ENCODE data around the gene MAML2.
"Not testable (repeated sequence)": the region's sequence is repeated elsewhere in the genome, so short reads cannot be mapped to it uniquely, and the experiment has no call there.

The MAML2 gene

DNA sequence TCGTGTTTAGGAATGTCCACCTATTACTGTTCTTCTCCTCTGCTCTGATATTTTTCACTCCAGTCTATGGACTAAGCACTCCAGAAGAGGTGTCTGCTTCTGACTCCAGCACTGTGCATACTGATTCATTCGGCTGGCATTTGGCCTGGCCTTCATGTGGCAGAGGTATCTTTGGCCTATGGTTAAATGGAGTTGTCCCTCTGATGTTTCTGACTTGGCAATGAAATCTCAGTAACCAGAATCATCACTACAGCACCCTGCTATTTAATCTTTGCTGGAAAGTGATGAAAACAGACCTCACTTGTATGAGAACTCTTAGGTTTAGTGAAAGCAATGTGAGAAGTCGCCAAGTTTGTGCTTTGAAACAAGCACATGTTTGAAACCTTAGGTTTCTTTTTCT, 155.2 kb downstream of the MAML2 start:
- DNase-seq (ENCODE audit: low read depth in 2 of 2): peak; percentile 69 to 72

- no peak for DNase-seq (ENCODE audit: low read depth in 2 of 2)
Observed at GRCh38 chr11:96186806-96187205, 156.2 kb downstream of the MAML2 start.

GRCh38 chr11:96185220-96185768, 157.7 kb downstream of the MAML2 start:
- no peak for DNase-seq (ENCODE audit: low read depth in 2 of 2)

DNA sequence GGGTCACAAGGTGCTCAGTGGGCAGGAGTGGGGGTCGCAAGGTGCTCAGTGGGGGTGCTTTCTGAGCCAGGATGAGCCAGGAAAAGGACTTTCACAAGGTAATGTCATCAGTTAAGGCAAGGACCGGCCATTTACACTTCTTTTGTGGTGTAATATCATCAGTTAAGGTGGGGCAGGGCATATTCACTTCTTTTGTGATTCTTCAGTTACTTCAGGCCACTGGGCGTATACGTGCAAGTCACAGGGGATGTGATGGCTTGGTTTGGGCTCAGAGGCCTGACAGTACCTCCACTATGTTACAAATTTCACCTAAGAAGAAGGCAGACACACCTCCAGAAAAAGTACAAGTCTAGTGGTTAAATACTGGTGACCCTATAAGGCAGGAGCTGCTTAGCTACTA, 162.1 kb downstream of the MAML2 start:
- not testable (repeated sequence) for DNase-seq (ENCODE audit: low read depth in 2 of 2)

GRCh38 chr11:96180341-96180740, 162.7 kb downstream of the MAML2 start:
- DNase-seq (ENCODE audit: low read depth in 2 of 2): no peak

DNA sequence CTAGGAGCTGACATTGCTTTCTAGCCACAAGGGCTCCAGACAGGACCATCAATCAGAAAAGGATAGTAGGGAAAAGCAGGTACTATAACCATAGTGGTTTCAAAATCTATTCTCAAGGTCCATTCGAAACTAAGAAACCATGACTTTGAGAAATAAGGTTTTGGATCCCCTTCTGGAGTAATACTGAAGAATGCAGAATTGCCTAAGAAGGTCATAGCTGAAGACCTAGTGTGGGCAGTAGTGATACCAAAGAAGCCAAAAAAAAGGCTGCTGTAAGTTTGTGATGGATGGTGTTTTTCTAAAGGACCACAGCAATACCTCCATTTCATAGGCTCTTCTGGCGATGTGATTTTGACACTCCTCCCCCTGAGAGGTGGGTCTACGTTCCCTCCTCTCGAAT, 163.1 kb downstream of the MAML2 start:
- no peak for DNase-seq (ENCODE audit: low read depth in 2 of 2)

- DNase-seq (ENCODE audit: low read depth in 2 of 2): no peak
Observed at GRCh38 chr11:96178887-96179279, 164.1 kb downstream of the MAML2 start.

GRCh38 chr11:96178049-96178886, 164.7 kb downstream of the MAML2 start:
- no peak for DNase-seq (ENCODE audit: low read depth in 2 of 2)

GRCh38 chr11:96177146-96177545, 165.8 kb downstream of the MAML2 start:
- DNase-seq (ENCODE audit: low read depth in 2 of 2): no peak

GRCh38 chr11:96173906-96174305, 169.1 kb downstream of the MAML2 start:
- DNase-seq (ENCODE audit: low read depth in 2 of 2): no peak

GRCh38 chr11:96173422-96173821, 169.6 kb downstream of the MAML2 start:
- no peak for DNase-seq (ENCODE audit: low read depth in 2 of 2)

GRCh38 chr11:96172604-96173003, 170.4 kb downstream of the MAML2 start:
- DNase-seq (ENCODE audit: low read depth in 2 of 2): peak; percentile 56 to 57

- no peak for DNase-seq (ENCODE audit: low read depth in 2 of 2)
Observed at GRCh38 chr11:96169250-96169649, 173.7 kb downstream of the MAML2 start.

GRCh38 chr11:96168623-96169022, 174.4 kb downstream of the MAML2 start:
- peak; percentile 86 to 88 for DNase-seq (ENCODE audit: low read depth in 2 of 2)

DNA sequence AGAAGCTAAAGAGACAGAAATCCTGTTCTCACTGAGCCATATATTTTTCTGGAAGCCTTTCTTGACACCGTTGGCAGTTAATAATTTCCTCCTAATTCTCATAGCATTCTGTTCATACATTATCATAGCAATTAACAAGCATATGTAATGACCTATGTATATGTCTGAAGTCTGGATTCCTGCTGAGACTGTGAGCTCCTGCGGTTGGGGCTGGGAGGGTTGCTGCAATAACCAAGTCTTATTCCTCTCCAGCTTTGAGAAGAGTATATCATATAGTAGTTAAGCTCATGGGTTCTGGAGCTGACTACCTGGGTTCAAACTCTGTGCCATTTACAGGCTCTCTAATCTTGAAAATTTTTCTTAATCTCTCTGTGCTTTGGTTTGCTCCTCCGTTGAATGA, 175.2 kb downstream of the MAML2 start:
- DNase-seq (ENCODE audit: low read depth in 2 of 2): no peak

- no peak for DNase-seq (ENCODE audit: low read depth in 2 of 2)
Observed at GRCh38 chr11:96167203-96167758, 175.7 kb downstream of the MAML2 start.

DNA sequence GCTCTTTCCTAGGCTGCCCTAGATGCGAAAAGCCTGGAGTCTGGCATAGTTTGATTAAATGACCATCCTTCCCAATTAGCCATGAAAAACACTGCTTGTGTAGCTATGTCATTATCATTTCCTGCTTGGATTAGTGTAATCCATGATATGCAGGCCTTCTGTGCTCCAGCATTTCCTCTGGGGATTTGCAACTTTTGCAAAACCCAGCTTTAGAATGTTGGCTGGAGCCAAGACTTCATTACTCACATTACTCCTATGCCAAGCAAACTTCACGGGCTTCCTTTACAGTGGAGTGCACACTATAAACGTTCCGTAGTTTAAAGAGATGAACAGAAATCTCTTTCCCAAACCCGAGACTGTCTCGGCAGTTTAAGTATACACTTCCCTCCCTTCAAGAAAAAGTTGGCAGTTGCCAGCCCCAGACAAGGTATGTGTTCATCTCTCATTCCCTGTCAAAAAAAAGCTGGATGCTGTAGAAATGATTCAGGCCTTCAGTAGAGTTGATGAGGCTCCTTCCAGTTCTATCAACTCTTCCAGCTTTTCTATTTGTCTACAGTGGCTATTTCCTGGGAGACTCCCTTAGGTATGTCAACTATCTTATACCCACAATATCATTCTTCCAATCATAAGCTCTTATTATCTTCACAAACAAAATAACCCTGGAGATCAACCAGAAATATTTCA, 180.0 kb downstream of the MAML2 start:
- peak; percentile 96 to 97 for DNase-seq (ENCODE audit: low read depth in 2 of 2)

GRCh38 chr11:96161307-96162089, 181.5 kb downstream of the MAML2 start:
- peak; percentile 55 to 57 for DNase-seq (ENCODE audit: low read depth in 2 of 2)

GRCh38 chr11:96160732-96161306, 182.2 kb downstream of the MAML2 start:
- no peak for DNase-seq (ENCODE audit: low read depth in 2 of 2)

- DNase-seq (ENCODE audit: low read depth in 2 of 2): no peak
Observed at GRCh38 chr11:96159968-96160367, 183.0 kb downstream of the MAML2 start.

DNA sequence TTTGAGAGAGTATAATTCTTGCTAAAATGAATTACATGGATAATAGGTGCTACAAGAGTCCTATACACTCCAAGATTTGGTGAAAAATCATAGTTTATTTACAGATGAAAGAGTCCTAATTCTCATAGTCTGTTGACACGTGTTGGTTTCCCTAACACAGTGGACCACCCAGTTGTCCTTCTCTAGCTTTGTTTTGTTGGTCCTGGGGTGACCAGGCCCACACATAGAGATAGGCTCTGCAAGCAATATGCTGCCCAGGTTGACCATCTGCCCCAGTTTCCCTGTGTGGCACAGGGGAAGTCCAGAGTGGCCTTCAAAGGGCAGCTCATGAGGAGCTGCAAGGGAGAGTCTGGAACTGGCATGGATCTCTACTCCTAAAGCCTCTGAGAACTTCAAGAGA, 184.9 kb downstream of the MAML2 start:
- no peak for DNase-seq (ENCODE audit: low read depth in 2 of 2)

- no peak for DNase-seq (ENCODE audit: low read depth in 2 of 2)
Observed at GRCh38 chr11:96157517-96157873, 185.5 kb downstream of the MAML2 start.
